WTC11 (cell line): ENCODE data around the gene MYLK.

Source experiments
- ATF1 ChIP-seq: sonication (generic); formaldehyde crosslinking; IDR thresholded peaks from 2 replicates; pipeline ENCODE4 v1.8.1; 2023; ENCODE audit warnings: mild to moderate bottlenecking, moderate library complexity, missing genetic modification reagents
- CTCF ChIP-seq: fragments of 200-600 bp; IDR thresholded peaks from 2 replicates; pipeline ENCODE4 v1.8.0; 2022; ENCODE audit warnings: antibody characterized with exemption
- RELA ChIP-seq: sonication (generic); formaldehyde crosslinking; IDR thresholded peaks from 2 replicates; pipeline ENCODE4 v1.8.1; 2022; ENCODE audit warnings: missing genetic modification reagents, mild to moderate bottlenecking, borderline replicate concordance

GRCh38 chr3:123791417-123791816 lies 92.7 kb downstream of the MYLK start:
- TF ChIP-seq CTCF (no peak), RELA (CRISPR knock-in tag) (no peak), ATF1 (CRISPR knock-in tag) (no peak)
